Measurements from ENCODE around the gene CACNG3.
"Not testable (repeated sequence)": the region's sequence is repeated elsewhere in the genome, so short reads cannot be mapped to it uniquely, and the experiment has no call there.

Gene CACNG3

GRCh38 chr16:24291932-24292331, 35.8 kb downstream of the CACNG3 start:
- no peaks in the 10 kb centered on the region for H3K4me1 Mint-ChIP-seq
- H3K9me3 Mint-ChIP-seq = no peaks in the 10 kb centered on the region
- TF ChIP-seq, protein P1, sequence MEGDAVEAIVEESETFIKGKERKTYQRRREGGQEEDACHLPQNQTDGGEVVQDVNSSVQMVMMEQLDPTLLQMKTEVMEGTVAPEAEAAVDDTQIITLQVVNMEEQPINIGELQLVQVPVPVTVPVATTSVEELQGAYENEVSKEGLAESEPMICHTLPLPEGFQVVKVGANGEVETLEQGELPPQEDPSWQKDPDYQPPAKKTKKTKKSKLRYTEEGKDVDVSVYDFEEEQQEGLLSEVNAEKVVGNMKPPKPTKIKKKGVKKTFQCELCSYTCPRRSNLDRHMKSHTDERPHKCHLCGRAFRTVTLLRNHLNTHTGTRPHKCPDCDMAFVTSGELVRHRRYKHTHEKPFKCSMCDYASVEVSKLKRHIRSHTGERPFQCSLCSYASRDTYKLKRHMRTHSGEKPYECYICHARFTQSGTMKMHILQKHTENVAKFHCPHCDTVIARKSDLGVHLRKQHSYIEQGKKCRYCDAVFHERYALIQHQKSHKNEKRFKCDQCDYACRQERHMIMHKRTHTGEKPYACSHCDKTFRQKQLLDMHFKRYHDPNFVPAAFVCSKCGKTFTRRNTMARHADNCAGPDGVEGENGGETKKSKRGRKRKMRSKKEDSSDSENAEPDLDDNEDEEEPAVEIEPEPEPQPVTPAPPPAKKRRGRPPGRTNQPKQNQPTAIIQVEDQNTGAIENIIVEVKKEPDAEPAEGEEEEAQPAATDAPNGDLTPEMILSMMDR (IDR thresholded peaks at IDR 0.05; ENCODE audit: unreplicated experiment in 3 of 3) = no peak
- no peak overlapping the region for H3K27ac Mint-ChIP-seq
- H3K4me3 Mint-ChIP-seq = no peak overlapping the region
- H3K27me3 Mint-ChIP-seq (ENCODE audit: low read depth) = peaks cover 10% of the 10 kb centered on the region
- H3K36me3 Mint-ChIP-seq (ENCODE audit: low read depth) = no peaks in the 10 kb centered on the region

DNA sequence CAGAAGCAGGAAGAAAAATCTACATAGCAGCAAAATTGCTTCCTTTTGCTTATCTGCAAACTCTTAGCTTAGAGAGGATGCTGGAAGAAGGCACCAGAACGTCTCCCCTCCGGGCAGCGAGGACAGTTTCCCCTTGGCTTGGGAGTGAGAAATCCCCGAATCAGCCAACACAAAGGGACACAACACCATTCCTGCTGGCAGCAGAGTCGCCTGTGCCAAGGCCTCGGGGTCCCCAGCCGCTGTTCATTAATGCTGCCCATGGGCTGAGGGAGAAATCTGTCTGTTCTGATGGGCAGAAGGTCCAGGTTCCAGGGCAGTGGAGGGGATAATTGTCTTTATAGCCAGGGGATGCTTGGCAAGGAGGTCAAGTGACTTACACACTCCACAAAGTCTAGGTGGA, 38.0 kb downstream of the CACNG3 start:
- Mint-ChIP-seq H3K36me3 (ENCODE audit: low read depth) (no peaks in the 10 kb centered on the region), H3K27ac (no peak overlapping the region), H3K27me3 (ENCODE audit: low read depth) (peaks cover 15% of the 10 kb centered on the region), H3K9me3 (no peaks in the 10 kb centered on the region), H3K4me3 (no peak overlapping the region), H3K4me1 (no peaks in the 10 kb centered on the region)
- TF ChIP-seq, protein P1 (IDR thresholded peaks at IDR 0.05; ENCODE audit: unreplicated experiment in 3 of 3) = no peak

DNA sequence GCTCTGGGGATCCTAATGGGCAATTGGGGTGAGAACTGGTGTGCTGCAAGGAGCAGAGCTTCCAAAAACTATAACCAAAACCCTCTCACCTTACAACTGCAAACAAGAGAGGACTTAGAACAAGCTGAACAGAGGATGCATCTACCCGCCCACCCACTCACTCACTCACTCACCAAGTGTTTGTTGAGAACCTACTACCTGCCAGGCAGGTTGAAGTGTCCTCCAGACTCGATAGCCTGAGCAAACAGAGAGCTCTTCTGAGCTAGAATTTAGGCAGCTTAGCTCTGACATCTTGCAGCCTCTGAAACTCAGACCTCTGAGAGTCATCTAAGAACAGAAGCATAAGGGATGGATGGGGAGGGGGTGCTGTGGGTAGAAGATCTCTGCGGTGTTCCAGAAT, 41.2 kb downstream of the CACNG3 start:
- H3K27me3 Mint-ChIP-seq (ENCODE audit: low read depth) = peaks cover 15% of the 10 kb centered on the region
- no peak overlapping the region for H3K27ac Mint-ChIP-seq
- H3K4me3 Mint-ChIP-seq = no peak overlapping the region
- no peaks in the 10 kb centered on the region for H3K36me3 Mint-ChIP-seq (ENCODE audit: low read depth)
- no peaks in the 10 kb centered on the region for H3K4me1 Mint-ChIP-seq
- TF ChIP-seq, protein P1 (IDR thresholded peaks at IDR 0.05; ENCODE audit: unreplicated experiment in 3 of 3) = no peak
- H3K9me3 Mint-ChIP-seq = no peaks in the 10 kb centered on the region

GRCh38 chr16:24298548-24299167, 42.5 kb downstream of the CACNG3 start:
- Mint-ChIP-seq H3K27me3 (ENCODE audit: low read depth) (peaks cover 9% of the 10 kb centered on the region), H3K9me3 (no peaks in the 10 kb centered on the region), H3K27ac (no peak overlapping the region), H3K36me3 (ENCODE audit: low read depth) (no peaks in the 10 kb centered on the region), H3K4me3 (no peak overlapping the region), H3K4me1 (no peaks in the 10 kb centered on the region)
- TF ChIP-seq, protein P1 (IDR thresholded peaks at IDR 0.05; ENCODE audit: unreplicated experiment in 3 of 3) = no peak

- not testable (repeated sequence) for H3K4me3 Mint-ChIP-seq; H3K9me3 Mint-ChIP-seq; H3K27ac Mint-ChIP-seq; H3K4me1 Mint-ChIP-seq; H3K27me3 Mint-ChIP-seq (ENCODE audit: low read depth); H3K36me3 Mint-ChIP-seq (ENCODE audit: low read depth)
These were observed 44.6 kb downstream of the CACNG3 start for GRCh38 chr16:24300750-24301149.

- Mint-ChIP-seq H3K9me3 (no peaks in the 10 kb centered on the region), H3K4me1 (no peaks in the 10 kb centered on the region), H3K27me3 (ENCODE audit: low read depth) (peaks cover 6% of the 10 kb centered on the region), H3K36me3 (ENCODE audit: low read depth) (no peaks in the 10 kb centered on the region), H3K27ac (no peak overlapping the region), H3K4me3 (no peak overlapping the region)
- TF ChIP-seq, protein P1 (IDR thresholded peaks at IDR 0.05; ENCODE audit: unreplicated experiment in 3 of 3) = no peak
These were observed 46.5 kb downstream of the CACNG3 start for GRCh38 chr16:24302636-24303035.

Measured in nephron (organoid).